ENCODE results near the gene NRXN3. TPM values are rescaled to one million over a fixed set of nuclear protein-coding genes. Genes with fewer than 3 reads are reported as not detected.

The NRXN3 gene
- total and polyA plus RNA-seq, 4 donors, result 1.4 to 8.3 (median 4.4) TPM

GRCh38 chr14:79706382-79706781, 1536.2 kb downstream of the NRXN3 start:
- no peak overlapping the region for H3K27ac ChIP-seq (ENCODE audit: low read depth in 1 of 2, low read length in 1 of 2)
- H3K4me3 ChIP-seq, result no peak overlapping the region
- WGBS, 2 donors, result 56 to 65% methylated on average over 2 of the region's 2 CpGs
- ATAC-seq (ENCODE audit: insufficient read depth, low FRiP score) (no peak), DNase-seq (peak; percentile 24 to 67 (median 50))
- H3K27me3 ChIP-seq (ENCODE audit: control insufficient read depth in 3 of 3, insufficient read depth in 3 of 3, low read length in 2 of 3), result no peaks in the 10 kb centered on the region
- peaks cover 0 to 26% (median 3%) of the 10 kb centered on the region in 5 donors for H3K4me1 ChIP-seq (ENCODE audit: control insufficient read depth in 5 of 5, insufficient read depth in 5 of 5, low read length in 5 of 5)
- H3K36me3 ChIP-seq (ENCODE audit: control insufficient read depth in 4 of 4, insufficient read depth in 4 of 4, low read length in 4 of 4), result no peaks in the 10 kb centered on the region
- no peaks in the 10 kb centered on the region for H3K9me3 ChIP-seq (ENCODE audit: control insufficient read depth in 4 of 4, insufficient read depth in 3 of 4, low read length in 3 of 4)
- no peak overlapping the region for H3K9ac ChIP-seq (ENCODE audit: insufficient read depth in 1 of 2, low read length in 2 of 2)
- TF ChIP-seq CTCF (IDR thresholded peaks at IDR 0.05; ENCODE audit: control extremely low read depth, extremely low read depth), result no peak

GRCh38 chr14:79708426-79709388, 1538.5 kb downstream of the NRXN3 start:
- Histone ChIP-seq H3K4me3 (no peak overlapping the region), H3K9ac (ENCODE audit: insufficient read depth in 1 of 2, low read length in 2 of 2) (no peak overlapping the region), H3K4me1 (ENCODE audit: control insufficient read depth in 5 of 5, insufficient read depth in 5 of 5, low read length in 5 of 5) (peaks cover 0 to 26% (median 3%) of the 10 kb centered on the region in 5 donors), H3K36me3 (ENCODE audit: control insufficient read depth in 4 of 4, insufficient read depth in 4 of 4, low read length in 4 of 4) (no peaks in the 10 kb centered on the region), H3K27ac (ENCODE audit: low read depth in 1 of 2, low read length in 1 of 2) (no peak overlapping the region), H3K9me3 (ENCODE audit: control insufficient read depth in 4 of 4, insufficient read depth in 3 of 4, low read length in 3 of 4) (no peaks in the 10 kb centered on the region), H3K27me3 (ENCODE audit: control insufficient read depth in 3 of 3, insufficient read depth in 3 of 3, low read length in 2 of 3) (no peaks in the 10 kb centered on the region)
- DNase-seq (no peak), ATAC-seq (ENCODE audit: insufficient read depth, low FRiP score) (no peak)
- WGBS, 2 donors, result 69 to 74% methylated on average over 9 of the region's 9 CpGs
- no peak for TF ChIP-seq CTCF (IDR thresholded peaks at IDR 0.05; ENCODE audit: control extremely low read depth, extremely low read depth)

- Histone ChIP-seq H3K36me3 (ENCODE audit: control insufficient read depth in 4 of 4, insufficient read depth in 4 of 4, low read length in 4 of 4) (no peaks in the 10 kb centered on the region), H3K9me3 (ENCODE audit: control insufficient read depth in 4 of 4, insufficient read depth in 3 of 4, low read length in 3 of 4) (no peaks in the 10 kb centered on the region), H3K27me3 (ENCODE audit: control insufficient read depth in 3 of 3, insufficient read depth in 3 of 3, low read length in 2 of 3) (no peaks in the 10 kb centered on the region), H3K9ac (ENCODE audit: insufficient read depth in 1 of 2, low read length in 2 of 2) (no peak overlapping the region), H3K4me3 (no peak overlapping the region), H3K4me1 (ENCODE audit: control insufficient read depth in 5 of 5, insufficient read depth in 5 of 5, low read length in 5 of 5) (peaks cover 0 to 17% (median 0%) of the 10 kb centered on the region in 5 donors), H3K27ac (ENCODE audit: low read depth in 1 of 2, low read length in 1 of 2) (no peak overlapping the region)
- 70 to 71% methylated on average over 3 of the region's 3 CpGs for WGBS, 2 donors
- DNase-seq, result no peak
- no peak for ATAC-seq (ENCODE audit: insufficient read depth, low FRiP score)
- TF ChIP-seq CTCF (IDR thresholded peaks at IDR 0.05; ENCODE audit: control extremely low read depth, extremely low read depth), result no peak
These were observed 1539.4 kb downstream of the NRXN3 start for GRCh38 chr14:79709573-79709972.

Data from lung (tissue), 12 donors.